ENCODE results near the gene GRHL1.
"Not testable (repeated sequence)": the region's sequence is repeated elsewhere in the genome, so short reads cannot be mapped to it uniquely, and the experiment has no call there.

Gene GRHL1

GRCh38 chr2:9951522-9952285 is at the start of gene GRHL1:
Gene GRHL1, plus strand, starts transcription at chr2:9951693. Its CDS starts 141 bp downstream, at chr2:9951834.
- DNase-seq (ENCODE audit: low read depth in 3 of 3, low spot score in 1 of 3), result peak; percentile 76 to 85 (median 84)

DNA sequence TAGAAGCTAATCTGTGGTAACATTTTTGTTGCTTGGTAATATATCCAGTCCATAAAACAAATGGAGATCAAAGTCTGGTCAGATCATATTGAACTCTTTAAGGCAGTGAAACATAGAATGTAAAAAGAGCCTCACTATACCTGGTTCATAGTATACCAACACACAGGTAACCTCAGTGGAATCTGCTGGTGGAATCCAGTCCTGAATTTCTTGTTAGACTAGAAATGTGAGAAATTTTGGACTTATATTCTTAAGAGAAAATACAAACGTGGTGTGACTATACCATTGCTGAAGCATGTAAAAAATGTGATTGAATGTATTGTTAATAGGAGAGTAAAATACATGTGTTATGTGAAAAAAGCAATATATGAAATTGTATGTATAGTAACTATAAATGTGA is 46.1 kb upstream of the GRHL1 start:
- no peak for DNase-seq (ENCODE audit: low read depth in 3 of 3, low spot score in 1 of 3)

DNA sequence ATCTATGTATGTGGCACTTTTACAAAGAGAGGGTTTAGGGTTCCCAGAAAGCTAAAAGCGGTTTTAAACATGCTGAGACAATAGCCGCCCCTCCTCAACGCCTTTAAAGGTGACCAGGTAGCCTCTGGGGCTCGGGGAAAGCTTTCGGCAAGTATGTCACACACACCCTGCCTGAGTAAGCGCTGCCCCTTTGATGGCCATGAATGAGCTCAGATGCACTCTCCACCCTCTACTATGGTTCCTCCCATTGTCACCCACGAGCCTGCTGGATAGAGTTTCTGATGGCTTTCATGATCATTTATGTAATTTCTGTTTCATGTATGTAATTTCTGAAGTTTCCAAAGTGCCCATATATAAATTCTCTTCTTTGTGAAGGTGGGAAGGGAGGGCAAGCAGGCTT is 44.1 kb upstream of the GRHL1 start:
- no peak for DNase-seq (ENCODE audit: low read depth in 3 of 3, low spot score in 1 of 3)

GRCh38 chr2:9908639-9909038 is 42.9 kb upstream of the GRHL1 start:
- DNase-seq (ENCODE audit: low read depth in 3 of 3, low spot score in 1 of 3), result no peak

DNA sequence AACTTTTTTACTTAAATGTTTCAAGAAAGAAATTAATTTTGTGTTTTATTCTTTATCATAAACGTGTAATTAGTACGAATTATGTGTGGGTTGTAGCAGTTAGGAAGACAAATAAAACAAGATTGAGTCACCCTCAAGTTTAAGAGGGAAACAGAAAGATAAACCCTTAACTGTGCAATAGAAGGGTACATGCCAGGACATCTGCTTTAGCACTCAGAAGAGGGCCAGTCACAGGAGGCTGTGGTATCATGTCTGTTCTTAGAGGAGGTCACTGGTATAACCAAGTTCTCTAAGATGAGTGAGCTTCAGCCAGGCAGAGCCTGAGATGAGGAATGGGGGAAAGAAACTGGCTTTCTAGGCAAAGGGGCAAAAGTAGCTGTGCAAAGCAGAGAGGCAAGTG is 42.4 kb upstream of the GRHL1 start:
- DNase-seq (ENCODE audit: low read depth in 3 of 3, low spot score in 1 of 3), result no peak

- DNase-seq (ENCODE audit: low read depth in 3 of 3, low spot score in 1 of 3), result no peak
Measured at GRCh38 chr2:9910699-9911098, 40.8 kb upstream of the GRHL1 start.

- no peak for DNase-seq (ENCODE audit: low read depth in 3 of 3, low spot score in 1 of 3)
Measured at GRCh38 chr2:9912468-9912867, 39.0 kb upstream of the GRHL1 start.

- DNase-seq (ENCODE audit: low read depth in 3 of 3, low spot score in 1 of 3), result peak in 1 of 3 donors; percentile 18
Measured at GRCh38 chr2:9914384-9915065, 37.0 kb upstream of the GRHL1 start.

GRCh38 chr2:9918275-9918674 is 33.2 kb upstream of the GRHL1 start:
- no peak for DNase-seq (ENCODE audit: low read depth in 3 of 3, low spot score in 1 of 3)

DNA sequence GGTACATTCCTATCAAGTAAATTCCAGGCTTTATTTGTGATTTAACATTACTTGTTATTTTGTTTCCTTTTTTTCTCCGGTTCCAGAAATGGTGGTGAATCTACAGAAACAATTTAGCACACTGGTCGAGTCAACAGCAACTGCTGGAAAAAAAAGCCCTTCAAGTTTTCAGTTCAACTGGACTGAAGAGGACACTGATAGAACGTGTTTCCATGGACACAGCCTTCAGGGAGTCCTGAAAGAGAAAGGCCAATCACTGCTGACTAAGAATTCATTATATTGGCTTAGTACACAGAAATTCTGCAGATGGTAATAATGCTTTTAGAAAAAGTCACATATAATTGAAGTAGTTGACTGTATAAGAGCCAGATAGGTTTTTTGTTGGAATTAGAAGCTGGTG is 32.0 kb upstream of the GRHL1 start:
- DNase-seq (ENCODE audit: low read depth in 3 of 3, low spot score in 1 of 3), result no peak

GRCh38 chr2:9927020-9927419 is 24.5 kb upstream of the GRHL1 start:
- DNase-seq (ENCODE audit: low read depth in 3 of 3, low spot score in 1 of 3), result not testable (repeated sequence)

DNA sequence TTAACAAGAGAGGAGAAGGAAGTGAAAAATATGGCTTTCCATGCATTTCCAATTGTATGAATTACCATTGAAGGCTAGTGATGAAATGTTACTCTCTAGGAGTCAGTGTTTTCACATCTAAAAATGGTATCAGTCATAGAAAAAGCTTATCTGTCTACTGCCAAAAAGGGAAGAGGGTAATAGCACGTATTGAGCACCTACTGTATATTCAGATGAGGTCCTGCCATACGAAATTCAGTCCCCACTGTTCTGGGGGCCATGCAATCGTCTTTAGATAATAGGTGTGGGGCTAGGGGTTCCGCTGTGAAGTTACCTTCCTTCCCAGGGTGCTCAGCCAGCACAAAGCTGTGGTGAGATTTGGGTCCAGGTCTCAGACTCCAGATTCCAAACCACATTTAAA is 14.2 kb upstream of the GRHL1 start:
- no peak for DNase-seq (ENCODE audit: low read depth in 3 of 3, low spot score in 1 of 3)

- no peak for DNase-seq (ENCODE audit: low read depth in 3 of 3, low spot score in 1 of 3)
Measured at GRCh38 chr2:9937968-9938367, 13.5 kb upstream of the GRHL1 start.

- DNase-seq (ENCODE audit: low read depth in 3 of 3, low spot score in 1 of 3), result no peak
Measured at GRCh38 chr2:9939587-9940485, 11.7 kb upstream of the GRHL1 start.

DNA sequence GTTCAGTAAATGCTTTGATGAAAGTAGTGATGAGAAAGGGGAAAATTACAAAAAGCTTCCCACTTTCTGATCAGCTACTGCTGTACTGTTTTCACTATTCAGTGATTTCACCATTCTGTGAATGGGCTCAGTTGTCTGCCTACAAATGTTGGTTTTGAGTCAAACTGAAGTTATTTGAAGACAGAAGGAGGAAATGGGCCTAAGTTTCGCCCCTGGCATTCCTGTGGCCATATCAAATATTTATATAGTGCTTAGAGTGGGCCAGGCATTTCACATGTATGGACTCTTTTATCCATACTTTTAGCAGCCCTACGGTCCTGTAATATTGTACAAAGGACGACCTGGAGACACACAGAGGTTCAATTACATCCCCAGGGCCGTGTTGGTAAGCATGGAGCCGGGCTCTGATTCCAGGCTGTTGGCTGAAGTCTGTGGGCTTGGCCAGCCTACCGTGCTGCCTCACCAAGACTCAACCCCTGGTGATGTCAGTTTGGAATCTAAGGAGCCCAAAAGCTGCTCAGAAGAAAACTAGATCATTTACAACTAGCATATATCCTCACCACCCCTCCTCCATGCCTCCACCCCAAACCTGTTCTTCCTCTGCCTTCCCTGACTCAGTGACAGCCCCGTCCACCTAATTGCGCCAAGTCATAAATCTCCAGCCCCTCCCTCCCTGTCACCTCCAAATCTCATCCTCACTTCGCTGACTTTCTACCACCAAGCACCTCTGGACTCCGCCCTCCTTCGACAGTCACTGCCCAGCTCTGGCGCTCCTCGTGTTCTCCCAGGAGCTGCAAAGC is 10.1 kb upstream of the GRHL1 start:
- DNase-seq (ENCODE audit: low read depth in 3 of 3, low spot score in 1 of 3), result no peak

DNA sequence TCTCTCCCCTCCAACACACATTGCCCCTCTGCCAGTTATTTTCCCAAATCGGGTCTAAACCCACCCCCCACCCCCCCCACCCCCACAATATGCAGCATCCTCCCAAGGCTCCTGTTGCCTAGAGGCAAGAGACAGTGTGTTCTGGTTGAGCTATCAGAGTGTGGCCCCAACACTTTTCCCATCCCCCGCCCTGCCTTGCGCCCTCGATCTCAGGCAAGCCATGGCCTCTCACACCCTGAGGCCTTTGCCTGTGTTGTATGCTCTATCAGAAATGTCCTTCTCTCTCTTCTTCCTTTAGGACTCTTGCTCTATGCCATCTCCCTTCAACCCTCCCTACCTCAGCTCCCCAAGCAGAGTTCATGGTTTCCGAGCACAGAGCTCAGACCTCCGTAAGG is 9.5 kb upstream of the GRHL1 start:
- no peak for DNase-seq (ENCODE audit: low read depth in 3 of 3, low spot score in 1 of 3)

- DNase-seq (ENCODE audit: low read depth in 3 of 3, low spot score in 1 of 3), result no peak
Measured at GRCh38 chr2:9944330-9944758, 7.1 kb upstream of the GRHL1 start.

- no peak for DNase-seq (ENCODE audit: low read depth in 3 of 3, low spot score in 1 of 3)
Measured at GRCh38 chr2:9945596-9945995, 5.9 kb upstream of the GRHL1 start.

DNA sequence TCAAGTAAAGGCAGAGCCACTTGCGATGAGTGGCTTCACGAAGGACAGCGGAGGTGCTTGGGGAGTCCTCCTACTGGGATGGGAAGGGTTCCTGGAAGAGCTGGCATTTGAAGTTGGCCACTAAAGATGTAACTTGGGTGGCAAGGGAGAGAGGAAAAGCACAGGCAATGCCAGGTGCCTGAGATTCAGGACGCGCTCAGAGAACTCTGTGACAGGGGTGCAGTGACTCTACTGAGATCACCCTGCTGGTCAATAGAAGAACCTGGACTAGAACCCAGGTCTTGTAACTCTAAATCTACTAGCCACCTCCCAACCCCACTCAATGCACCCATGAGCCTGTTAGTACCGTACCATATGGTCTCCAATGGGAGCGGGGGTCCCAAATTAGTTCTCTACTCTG is 5.4 kb upstream of the GRHL1 start:
- DNase-seq (ENCODE audit: low read depth in 3 of 3, low spot score in 1 of 3), result no peak

DNA sequence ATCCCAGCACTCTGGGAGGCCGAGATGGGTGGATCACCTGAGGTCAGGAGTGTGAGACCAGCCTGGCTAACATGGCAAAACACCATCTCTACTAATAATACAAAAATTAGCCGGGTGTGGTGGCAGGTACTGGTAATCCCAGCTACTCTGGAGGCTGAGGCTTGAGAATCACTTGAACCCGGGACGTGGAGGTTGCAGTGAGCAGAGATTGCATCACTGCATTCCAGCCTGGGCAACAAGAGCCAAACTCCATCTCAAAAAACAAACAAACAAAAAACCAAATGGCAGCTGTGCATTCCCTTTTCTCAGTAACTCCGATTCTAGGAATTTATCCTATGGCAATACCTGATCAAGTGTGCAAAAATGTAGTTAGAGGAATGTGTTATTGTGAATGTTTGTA is 4.7 kb upstream of the GRHL1 start:
- DNase-seq (ENCODE audit: low read depth in 3 of 3, low spot score in 1 of 3), result no peak

- DNase-seq (ENCODE audit: low read depth in 3 of 3, low spot score in 1 of 3), result no peak
Measured at GRCh38 chr2:9948721-9949120, 2.8 kb upstream of the GRHL1 start.

Data from stimulated activated CD4-positive, alpha-beta T cell treated with anti-CD3 and anti-CD28 coated beads, TNF-alpha, amount 100 ng/mL, for 1 hour (primary cell).